Epithelial cell of proximal tubule (primary cell): ENCODE results near the gene MROH7. TPM values are rescaled to one million over a fixed set of nuclear protein-coding genes. Genes with fewer than 3 reads are reported as not detected.

Experiments
- DNase-seq: peaks from one replicate; pipeline ENCODE4 v3.0.0-alpha.2; 2011; ENCODE audit warnings: low read depth
- H3K4me3 ChIP-seq: 2 replicates; pipeline ENCODE4 v1.5.1; 2011; ENCODE audit warnings: low read depth, mild to moderate bottlenecking, low read length
- total RNA-seq: library from RNA; depleted of rRNA; stranded (reverse); fragments of >200 nt; gene quantifications from 2 replicates; pipeline ENCODE4 v1.2.3, GENCODE V29; 2015
- TF ChIP-seq, protein P1 (sequence below): conservative IDR thresholded peaks from 2 replicates; pipeline ENCODE4 v1.5.1; 2012; ENCODE audit warnings: low read depth, mild to moderate bottlenecking, low read length

The MROH7 gene
- total RNA-seq, 1 donor from 2014 or later = not detected

DNA sequence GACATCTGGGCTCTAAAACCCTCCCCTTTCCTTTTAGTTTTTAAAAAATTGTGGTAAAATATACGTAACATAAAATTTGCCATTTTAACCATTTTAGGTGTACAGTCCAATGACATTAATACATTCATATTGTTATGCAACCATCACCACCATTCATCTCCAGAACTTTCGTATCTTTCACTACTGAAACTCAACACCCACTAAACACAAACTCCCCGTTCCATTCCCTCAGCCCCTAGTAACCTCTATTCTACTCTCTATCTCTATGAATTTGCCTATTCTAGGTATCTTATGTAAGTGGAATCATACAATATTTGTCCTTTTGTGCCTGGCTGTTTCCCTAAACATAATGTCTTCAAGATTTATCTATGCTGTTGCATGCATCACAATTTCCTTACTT lies 54.7 kb downstream of the MROH7 start:
- TF ChIP-seq, protein P1, sequence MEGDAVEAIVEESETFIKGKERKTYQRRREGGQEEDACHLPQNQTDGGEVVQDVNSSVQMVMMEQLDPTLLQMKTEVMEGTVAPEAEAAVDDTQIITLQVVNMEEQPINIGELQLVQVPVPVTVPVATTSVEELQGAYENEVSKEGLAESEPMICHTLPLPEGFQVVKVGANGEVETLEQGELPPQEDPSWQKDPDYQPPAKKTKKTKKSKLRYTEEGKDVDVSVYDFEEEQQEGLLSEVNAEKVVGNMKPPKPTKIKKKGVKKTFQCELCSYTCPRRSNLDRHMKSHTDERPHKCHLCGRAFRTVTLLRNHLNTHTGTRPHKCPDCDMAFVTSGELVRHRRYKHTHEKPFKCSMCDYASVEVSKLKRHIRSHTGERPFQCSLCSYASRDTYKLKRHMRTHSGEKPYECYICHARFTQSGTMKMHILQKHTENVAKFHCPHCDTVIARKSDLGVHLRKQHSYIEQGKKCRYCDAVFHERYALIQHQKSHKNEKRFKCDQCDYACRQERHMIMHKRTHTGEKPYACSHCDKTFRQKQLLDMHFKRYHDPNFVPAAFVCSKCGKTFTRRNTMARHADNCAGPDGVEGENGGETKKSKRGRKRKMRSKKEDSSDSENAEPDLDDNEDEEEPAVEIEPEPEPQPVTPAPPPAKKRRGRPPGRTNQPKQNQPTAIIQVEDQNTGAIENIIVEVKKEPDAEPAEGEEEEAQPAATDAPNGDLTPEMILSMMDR = no peak
- H3K4me3 ChIP-seq = no peak overlapping the region
- DNase-seq = no peak

- TF ChIP-seq, protein P1 = no peak
- no peak overlapping the region for H3K4me3 ChIP-seq
- no peak for DNase-seq
These were observed 56.3 kb downstream of the MROH7 start for GRCh38 chr1:54697896-54698295.

- no peak for DNase-seq
- TF ChIP-seq, protein P1 = no peak
- H3K4me3 ChIP-seq = no peak overlapping the region
These were observed 56.8 kb downstream of the MROH7 start for GRCh38 chr1:54698346-54698745.

GRCh38 chr1:54699936-54700525 lies 58.4 kb downstream of the MROH7 start:
- H3K4me3 ChIP-seq = no peak overlapping the region
- TF ChIP-seq, protein P1 = no peak
- no peak for DNase-seq

GRCh38 chr1:54701066-54701465 lies 59.5 kb downstream of the MROH7 start:
- TF ChIP-seq, protein P1 = no peak
- DNase-seq = no peak
- no peak overlapping the region for H3K4me3 ChIP-seq

DNA sequence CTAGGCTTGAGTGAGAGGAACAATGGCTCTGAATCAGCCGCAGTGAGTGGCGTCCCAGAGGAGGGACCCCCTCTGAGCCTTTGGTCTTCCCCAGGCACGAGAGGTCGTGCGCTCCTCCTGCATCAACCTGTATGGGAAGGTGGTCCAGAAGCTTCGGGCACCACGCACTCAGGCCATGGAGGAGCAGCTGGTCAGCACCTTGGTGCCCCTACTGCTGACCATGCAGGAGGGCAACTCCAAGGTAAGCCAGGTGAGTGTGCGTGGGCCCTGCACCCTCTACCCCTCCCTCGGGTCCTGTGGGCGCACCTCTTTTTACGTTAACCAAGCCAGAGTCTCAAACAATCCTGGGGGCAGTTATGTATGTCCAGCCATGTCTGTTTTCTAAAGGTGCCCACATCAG lies 60.4 kb downstream of the MROH7 start:
- H3K4me3 ChIP-seq = no peak overlapping the region
- TF ChIP-seq, protein P1 = no peak
- no peak for DNase-seq

- DNase-seq = no peak
- H3K4me3 ChIP-seq = no peak overlapping the region
- TF ChIP-seq, protein P1 = no peak
These were observed 61.9 kb downstream of the MROH7 start for GRCh38 chr1:54703471-54703870.
